AG09319 (cell line): Measurements from ENCODE around the gene ARHGEF11.

Experiments
- DNase-seq: peaks from one replicate; pipeline ENCODE4 v3.0.0-alpha.2; 2010; ENCODE audit warnings: low read depth; ENCODE audit errors: extremely low read depth
- TF ChIP-seq, protein P1 (sequence below): IDR thresholded peaks from 2 replicates; pipeline ENCODE4 v1.5.1; 2011; ENCODE audit warnings: low read depth, mild to moderate bottlenecking, inconsistent platforms, low read length, moderate library complexity

ARHGEF11 gene

DNA sequence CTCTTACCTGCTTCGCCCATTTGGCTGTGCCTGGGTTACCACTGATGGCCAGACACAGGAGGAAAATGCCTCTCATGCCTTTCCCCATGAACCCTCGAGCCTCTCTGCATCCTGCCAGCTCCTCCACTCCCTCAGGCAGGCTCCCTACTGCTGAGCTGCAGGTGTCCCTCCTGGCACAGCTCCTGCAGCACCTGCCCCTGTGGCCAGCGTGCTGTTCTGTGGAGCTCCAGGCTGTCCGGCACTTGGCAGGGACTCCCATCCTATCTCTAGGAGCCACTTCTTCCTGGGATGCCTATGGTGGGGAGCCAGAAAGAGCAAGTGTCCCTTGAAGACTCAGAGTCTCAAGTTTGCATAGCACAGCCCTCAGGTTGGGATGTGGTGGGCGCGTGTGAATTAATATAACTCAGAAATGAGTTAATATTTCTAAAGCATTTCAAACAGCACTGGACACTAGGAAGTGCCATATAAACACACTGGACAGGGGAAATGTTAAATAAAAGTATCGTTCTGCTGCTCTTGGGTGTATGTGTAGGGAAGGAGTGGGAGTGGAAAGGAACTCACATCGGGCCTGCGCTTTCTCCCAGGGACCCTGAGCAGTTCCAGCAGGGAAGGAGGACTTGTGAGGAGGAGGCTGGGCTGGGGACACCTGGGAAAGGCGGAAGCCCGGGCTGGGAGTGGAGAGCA lies 122.4 kb downstream of the ARHGEF11 start:
- TF ChIP-seq, protein P1, sequence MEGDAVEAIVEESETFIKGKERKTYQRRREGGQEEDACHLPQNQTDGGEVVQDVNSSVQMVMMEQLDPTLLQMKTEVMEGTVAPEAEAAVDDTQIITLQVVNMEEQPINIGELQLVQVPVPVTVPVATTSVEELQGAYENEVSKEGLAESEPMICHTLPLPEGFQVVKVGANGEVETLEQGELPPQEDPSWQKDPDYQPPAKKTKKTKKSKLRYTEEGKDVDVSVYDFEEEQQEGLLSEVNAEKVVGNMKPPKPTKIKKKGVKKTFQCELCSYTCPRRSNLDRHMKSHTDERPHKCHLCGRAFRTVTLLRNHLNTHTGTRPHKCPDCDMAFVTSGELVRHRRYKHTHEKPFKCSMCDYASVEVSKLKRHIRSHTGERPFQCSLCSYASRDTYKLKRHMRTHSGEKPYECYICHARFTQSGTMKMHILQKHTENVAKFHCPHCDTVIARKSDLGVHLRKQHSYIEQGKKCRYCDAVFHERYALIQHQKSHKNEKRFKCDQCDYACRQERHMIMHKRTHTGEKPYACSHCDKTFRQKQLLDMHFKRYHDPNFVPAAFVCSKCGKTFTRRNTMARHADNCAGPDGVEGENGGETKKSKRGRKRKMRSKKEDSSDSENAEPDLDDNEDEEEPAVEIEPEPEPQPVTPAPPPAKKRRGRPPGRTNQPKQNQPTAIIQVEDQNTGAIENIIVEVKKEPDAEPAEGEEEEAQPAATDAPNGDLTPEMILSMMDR, result no peak
- DNase-seq, result no peak

DNA sequence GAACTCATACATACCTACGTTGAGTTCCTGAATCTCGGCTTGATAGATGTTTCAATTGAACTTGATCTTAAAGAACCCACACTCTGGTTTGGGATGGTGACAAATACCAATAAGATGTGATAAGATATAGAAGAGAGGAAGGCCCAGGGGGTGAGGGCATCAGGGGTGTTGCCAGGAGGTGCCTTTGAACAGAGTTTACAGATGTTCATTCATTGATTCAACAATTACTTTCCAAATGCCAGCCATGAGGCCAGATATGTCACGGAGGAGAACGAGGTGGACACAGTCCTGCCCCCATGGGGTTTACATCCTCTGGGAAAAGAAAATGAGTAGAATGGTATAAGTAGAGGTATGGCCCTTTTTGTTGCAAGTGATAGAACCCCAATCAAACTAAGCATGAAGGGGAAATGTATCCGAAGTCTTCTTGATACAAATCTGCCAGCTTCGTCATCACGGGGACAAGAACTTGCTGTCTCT lies 124.5 kb downstream of the ARHGEF11 start:
- DNase-seq, result no peak
- TF ChIP-seq, protein P1, result no peak

DNA sequence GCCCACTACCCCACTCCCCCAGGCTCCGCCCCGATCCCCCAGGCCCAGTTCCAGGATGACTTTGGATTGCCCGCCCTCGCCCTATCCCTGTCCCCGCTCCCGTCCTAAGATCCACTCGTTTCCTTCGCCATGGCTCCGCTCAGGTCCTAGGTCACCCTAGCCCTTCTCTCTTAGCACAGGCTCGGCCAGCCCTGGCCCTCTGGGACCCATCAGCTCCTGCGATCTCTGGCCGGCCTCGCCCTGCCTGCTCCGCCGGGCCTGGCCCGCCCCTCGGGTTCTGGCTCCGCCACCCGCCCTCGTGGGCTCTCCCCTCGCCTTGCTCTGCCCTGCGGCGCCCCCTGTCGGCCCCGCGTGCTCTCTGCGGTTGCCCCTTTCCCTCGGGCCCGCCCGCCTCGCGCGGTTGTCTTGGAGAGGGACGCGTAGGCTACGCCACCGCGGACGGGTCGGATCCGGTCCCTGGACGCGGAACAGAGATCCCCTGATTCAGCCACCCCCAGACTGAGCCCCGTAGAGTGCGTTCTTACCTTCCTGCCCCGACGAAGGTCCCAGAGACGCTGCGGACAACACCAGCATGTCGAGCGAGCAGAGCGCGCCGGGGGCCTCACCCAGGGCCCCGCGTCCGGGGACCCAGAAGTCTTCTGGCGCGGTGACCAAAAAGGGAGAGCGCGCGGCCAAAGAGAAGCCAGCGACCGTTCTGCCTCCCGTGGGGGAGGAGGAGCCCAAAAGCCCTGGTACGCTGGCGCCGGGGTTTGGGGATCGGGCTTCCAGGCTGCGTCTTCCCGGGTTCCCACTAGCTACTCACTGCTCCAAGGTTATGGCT lies 125.1 kb downstream of the ARHGEF11 start, which contains the start of gene LRRC71:
LRRC71 (plus strand) TSS at position 400 of the 820 bp plus-strand sequence; CDS start at position 572, 172 bp downstream.
- TF ChIP-seq, protein P1, result peak; percentile 79
- peak; percentile 52 for DNase-seq

DNA sequence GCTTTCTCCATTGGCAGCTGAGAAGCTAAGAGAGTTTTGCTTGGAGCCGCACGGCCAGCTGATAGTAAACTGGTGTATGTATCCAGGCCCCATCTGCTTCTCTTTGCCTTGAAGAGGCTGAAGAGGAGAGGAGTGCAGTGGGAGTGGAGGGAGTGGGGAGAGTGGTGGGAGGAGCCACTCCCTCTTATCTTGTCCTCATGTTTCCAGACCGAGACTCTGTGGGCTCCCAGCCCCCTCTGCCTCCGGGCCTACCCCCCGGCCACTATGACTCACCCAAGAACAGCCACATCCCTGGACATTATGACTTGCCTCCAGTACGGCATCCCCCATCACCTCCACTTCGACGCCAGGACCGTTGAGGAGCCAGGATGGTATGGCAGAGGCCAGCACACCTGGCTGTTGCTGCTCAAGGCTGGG lies 131.1 kb downstream of the ARHGEF11 start:
- TF ChIP-seq, protein P1, result no peak
- DNase-seq, result no peak

DNA sequence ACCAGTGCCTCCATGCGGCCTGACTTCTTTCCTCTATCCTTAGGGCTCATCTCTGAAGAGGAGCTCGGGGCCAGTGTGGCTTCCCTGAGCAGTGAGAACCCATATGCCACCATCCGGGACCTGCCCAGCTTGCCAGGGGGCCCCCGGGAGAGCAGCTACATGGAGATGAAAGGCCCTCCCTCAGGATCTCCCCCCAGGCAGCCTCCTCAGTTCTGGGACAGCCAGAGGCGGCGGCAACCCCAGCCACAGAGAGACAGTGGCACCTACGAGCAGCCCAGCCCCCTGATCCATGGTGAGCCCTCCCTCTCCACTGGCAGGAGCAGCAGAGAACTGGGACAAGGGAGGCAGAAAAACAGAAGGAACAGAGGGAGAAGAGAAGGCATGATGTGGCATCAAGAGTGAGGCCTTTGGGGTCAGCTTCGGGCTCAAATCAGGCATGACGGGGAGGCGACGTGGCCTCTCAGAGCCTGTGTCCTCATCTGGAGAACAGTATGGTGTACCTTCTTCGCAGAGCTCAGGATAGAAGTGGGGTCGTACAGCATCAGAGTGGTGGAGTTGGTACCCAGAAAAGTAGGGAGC lies 131.6 kb downstream of the ARHGEF11 start:
- no peak for DNase-seq
- TF ChIP-seq, protein P1, result no peak

DNA sequence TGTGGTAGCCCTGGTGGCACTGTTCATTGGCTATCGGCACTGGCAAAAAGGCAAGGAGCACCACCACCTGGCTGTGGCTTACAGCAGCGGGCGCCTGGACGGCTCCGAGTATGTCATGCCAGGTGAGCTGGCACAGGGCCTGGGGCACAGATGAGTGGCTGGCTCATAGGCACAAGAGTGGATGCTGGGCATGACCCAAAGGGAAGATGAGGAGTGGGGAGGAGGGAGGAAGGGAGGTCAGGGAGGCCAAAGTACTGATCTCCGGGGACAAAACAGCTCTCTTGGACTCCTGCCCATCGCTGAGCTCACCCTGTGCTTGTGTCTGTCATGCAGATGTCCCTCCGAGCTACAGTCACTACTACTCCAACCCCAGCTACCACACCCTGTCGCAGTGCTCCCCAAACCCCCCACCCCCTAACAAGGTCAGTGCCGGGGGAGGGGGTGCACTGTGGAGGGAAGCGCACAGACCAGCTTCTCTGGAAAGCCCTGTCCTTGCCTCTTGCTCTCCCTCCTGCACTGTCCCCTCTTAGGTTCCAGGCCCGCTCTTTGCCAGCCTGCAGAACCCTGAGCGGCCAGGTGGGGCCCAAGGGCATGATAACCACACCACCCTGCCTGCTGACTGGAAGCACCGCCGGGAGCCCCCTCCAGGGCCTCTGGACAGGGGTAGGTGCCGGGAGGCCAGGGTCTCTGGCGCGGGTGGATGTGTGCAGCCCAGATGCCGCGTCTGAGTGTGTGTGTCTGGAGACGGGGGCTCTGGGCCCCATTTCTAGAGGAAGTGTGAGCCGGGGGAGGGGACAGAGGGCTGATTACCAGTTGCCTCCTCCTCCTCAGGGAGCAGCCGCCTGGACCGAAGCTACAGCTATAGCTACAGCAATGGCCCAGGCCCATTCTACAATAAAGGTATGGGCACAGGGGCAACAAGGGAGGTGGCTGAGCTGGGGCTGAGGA lies 132.4 kb downstream of the ARHGEF11 start:
- DNase-seq, result no peak
- TF ChIP-seq, protein P1, result no peak
